Mesenchymal stem cell (in vitro differentiated cells and primary cell): ENCODE data around the gene SLC4A5.

ENCODE experiments used
- DNase-seq: peaks from one replicate; pipeline ENCODE4 v3.0.0-alpha.2; 2013
- H2AFZ ChIP-seq: one replicate; pipeline ENCODE4 v1.6.1; 2013; ENCODE audit warnings: low read depth, mild to moderate bottlenecking, control low read depth, inconsistent platforms, low read length, moderate library complexity
- H2AK5ac ChIP-seq: 2 replicates; pipeline ENCODE4 v1.6.1; 2013; ENCODE audit warnings: low read length, moderate library complexity, mild to moderate bottlenecking, inconsistent platforms; ENCODE audit not compliant: severe bottlenecking
- H2BK120ac ChIP-seq: one replicate; pipeline ENCODE4 v1.6.1; 2013; ENCODE audit warnings: low read depth, mild to moderate bottlenecking, inconsistent platforms, low read length, moderate library complexity
- H2BK12ac ChIP-seq, 2 experiments: one replicate each; pipeline ENCODE4 v1.6.1; 2013; ENCODE audit warnings: inconsistent platforms in 2 of 2, low read length in 2 of 2, mild to moderate bottlenecking in 2 of 2, moderate library complexity in 2 of 2, control low read depth in 1 of 2
- H2BK15ac ChIP-seq: one replicate; pipeline ENCODE4 v1.6.1; 2013; ENCODE audit warnings: mild to moderate bottlenecking, low read depth, inconsistent platforms; ENCODE audit not compliant: poor library complexity, severe bottlenecking
- H2BK5ac ChIP-seq: 2 replicates; pipeline ENCODE4 v1.6.1; 2013; ENCODE audit warnings: low read depth, mild to moderate bottlenecking, low read length, control low read depth, inconsistent platforms; ENCODE audit not compliant: poor library complexity, severe bottlenecking
- H3K14ac ChIP-seq, 2 experiments: one replicate each; pipeline ENCODE4 v1.6.1; 2013; ENCODE audit warnings: inconsistent platforms in 2 of 2, low read length in 2 of 2, control low read depth in 1 of 2, mild to moderate bottlenecking in 1 of 2, moderate library complexity in 1 of 2
- H3K18ac ChIP-seq, 2 experiments: one replicate each; pipeline ENCODE4 v1.6.1; 2013; ENCODE audit warnings: inconsistent platforms in 2 of 2, low read length in 2 of 2, control low read depth in 1 of 2, low read depth in 1 of 2, mild to moderate bottlenecking in 1 of 2
- H3K23ac ChIP-seq, 2 experiments: one replicate each; pipeline ENCODE4 v1.6.1; 2013; ENCODE audit warnings: inconsistent platforms in 2 of 2, low read length in 2 of 2, mild to moderate bottlenecking in 2 of 2, moderate library complexity in 2 of 2, control low read depth in 1 of 2
- H3K27ac ChIP-seq: 2 replicates; pipeline ENCODE4 v1.5.1; 2013; ENCODE audit warnings: mild to moderate bottlenecking, moderate library complexity, low read length, control low read depth, inconsistent platforms; ENCODE audit not compliant: poor library complexity, severe bottlenecking
- H3K27me3 ChIP-seq, 2 experiments: 2 replicates each; pipeline versions ENCODE4 v1.6.1 to v1.7.0; 2013; ENCODE audit warnings: low read length in 2 of 2, mild to moderate bottlenecking in 2 of 2, moderate library complexity in 2 of 2, control low read depth in 1 of 2, inconsistent platforms in 1 of 2; ENCODE audit not compliant: control insufficient read depth in 1 of 2, insufficient read depth in 1 of 2
- H3K36me3 ChIP-seq, 2 experiments: 2 replicates each; pipeline versions ENCODE4 v1.6.1 to v1.7.0; 2013; ENCODE audit warnings: low read length in 2 of 2, control low read depth in 1 of 2, inconsistent platforms in 1 of 2, low read depth in 1 of 2, mild to moderate bottlenecking in 1 of 2; ENCODE audit not compliant: insufficient read depth in 2 of 2, control insufficient read depth in 1 of 2
- H3K4ac ChIP-seq, 2 experiments: one replicate each; pipeline ENCODE4 v1.6.1; 2013; ENCODE audit warnings: inconsistent platforms in 2 of 2, low read length in 2 of 2, mild to moderate bottlenecking in 2 of 2, moderate library complexity in 2 of 2, control low read depth in 1 of 2, low read depth in 1 of 2
- H3K4me1 ChIP-seq: 2 replicates; pipeline ENCODE4 v1.6.1; 2013; ENCODE audit warnings: low read depth, low read length, control low read depth; ENCODE audit not compliant: control insufficient read depth, insufficient read depth
- H3K4me2 ChIP-seq: 2 replicates; pipeline ENCODE4 v1.6.1; 2013; ENCODE audit warnings: low read length, mild to moderate bottlenecking, inconsistent platforms; ENCODE audit not compliant: poor library complexity, severe bottlenecking
- H3K4me3 ChIP-seq, 2 experiments: 2 replicates each; pipeline versions ENCODE4 v1.5.1 to v1.7.0; 2013; ENCODE audit warnings: low read length in 2 of 2, mild to moderate bottlenecking in 2 of 2, control low read depth in 1 of 2, low read depth in 1 of 2; ENCODE audit not compliant: insufficient read depth in 1 of 2
- H3K79me1 ChIP-seq: replicated peaks from 2 replicates; pipeline ENCODE4 v1.6.1; 2013; ENCODE audit warnings: mild to moderate bottlenecking, control low read depth, low read length, inconsistent platforms; ENCODE audit not compliant: poor library complexity, severe bottlenecking
- H3K9ac ChIP-seq: 2 replicates; pipeline ENCODE4 v1.7.0; 2013; ENCODE audit warnings: mild to moderate bottlenecking, low read length, moderate library complexity
- H3K9me3 ChIP-seq: 2 replicates; pipeline ENCODE4 v1.7.0; 2013; ENCODE audit warnings: mild to moderate bottlenecking, low read length; ENCODE audit not compliant: control insufficient read depth
- H4K8ac ChIP-seq: one replicate; pipeline ENCODE4 v1.6.1; 2013; ENCODE audit warnings: inconsistent platforms, mild to moderate bottlenecking, low read length, moderate library complexity
- H4K91ac ChIP-seq: one replicate; pipeline ENCODE4 v1.6.1; 2013; ENCODE audit warnings: mild to moderate bottlenecking, low read length, inconsistent platforms
- WGBS: methylation state at CpG from one replicate; pipeline ENCODE4 v1.1.7; 2013; ENCODE audit warnings: mixed read lengths; 5-methylcytosine and 5-hydroxymethylcytosine counted together

The SLC4A5 gene

DNA sequence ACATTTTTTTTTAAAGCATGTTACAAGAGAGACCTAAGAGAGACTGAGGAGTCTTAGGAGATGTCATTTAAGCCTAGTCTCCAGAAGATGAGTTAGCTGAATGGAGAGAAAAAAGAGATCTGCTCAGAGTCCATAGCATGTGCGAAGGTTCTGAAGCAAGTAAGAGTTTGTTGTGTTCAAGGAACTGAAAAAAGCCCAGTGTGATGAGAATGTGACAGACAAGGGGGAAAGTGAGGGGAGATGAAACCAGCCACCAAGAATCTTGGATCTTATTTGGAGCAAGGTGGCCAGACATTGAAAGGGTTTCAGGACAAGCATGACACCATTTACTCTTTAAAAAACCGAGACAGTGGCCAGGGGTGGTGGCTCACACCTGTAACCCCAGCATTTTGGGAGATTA lies 159.3 kb downstream of the SLC4A5 start:
- no peak overlapping the region for H2AK5ac ChIP-seq
- no peaks in the 10 kb centered on the region for H3K79me1 ChIP-seq
- H2AFZ ChIP-seq = no peak overlapping the region
- H3K4me2 ChIP-seq = no peak overlapping the region
- H2BK12ac ChIP-seq = no peak overlapping the region
- H4K8ac ChIP-seq = no peak overlapping the region
- no peaks in the 10 kb centered on the region for H3K36me3 ChIP-seq
- H3K9me3 ChIP-seq = no peaks in the 10 kb centered on the region
- H4K91ac ChIP-seq = no peak overlapping the region
- no peak overlapping the region for H3K4ac ChIP-seq
- H2BK15ac ChIP-seq = no peak overlapping the region
- H3K23ac ChIP-seq = no peak overlapping the region
- H2BK120ac ChIP-seq = no peak overlapping the region
- no peak overlapping the region for H3K14ac ChIP-seq
- no peak overlapping the region for H3K9ac ChIP-seq
- peaks cover 8% of the 10 kb centered on the region for H3K4me1 ChIP-seq
- H3K18ac ChIP-seq = no peak overlapping the region
- H3K4me3 ChIP-seq = no peak overlapping the region
- 91% methylated on average over 2 of the region's 2 CpGs for WGBS
- H3K27ac ChIP-seq = no peak overlapping the region
- H2BK5ac ChIP-seq = no peak overlapping the region
- DNase-seq = no peak
- H3K27me3 ChIP-seq = no peaks in the 10 kb centered on the region

DNA sequence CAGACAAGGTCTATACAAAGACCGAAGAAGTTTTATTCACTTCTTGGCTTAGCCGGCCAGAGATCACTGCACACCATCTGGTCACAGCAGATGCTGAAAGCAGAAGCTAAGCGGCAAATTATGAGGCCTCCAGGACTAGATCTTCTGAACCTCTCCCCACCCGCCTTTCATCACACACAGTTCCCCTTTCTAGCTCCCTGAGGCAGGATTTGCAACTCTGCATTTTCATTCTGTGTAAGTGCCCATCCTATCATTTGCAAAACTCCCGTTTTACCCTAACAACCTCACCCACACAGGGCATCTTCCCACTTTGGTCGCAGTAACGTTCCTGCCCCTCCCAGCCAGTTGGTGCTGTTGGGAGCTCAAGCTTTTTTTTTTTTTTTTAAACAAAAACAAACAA lies 161.5 kb downstream of the SLC4A5 start:
- Histone ChIP-seq H4K8ac (no peak overlapping the region), H2AK5ac (no peak overlapping the region), H3K4ac (no peak overlapping the region), H3K27me3 (no peaks in the 10 kb centered on the region), H4K91ac (no peak overlapping the region), H3K14ac (no peak overlapping the region), H3K23ac (no peak overlapping the region), H3K27ac (no peak overlapping the region), H3K18ac (no peak overlapping the region), H2BK120ac (no peak overlapping the region), H2BK12ac (no peak overlapping the region), H3K79me1 (no peaks in the 10 kb centered on the region), H2BK15ac (no peak overlapping the region), H3K4me1 (peaks cover 5% of the 10 kb centered on the region), H2BK5ac (no peak overlapping the region), H3K4me2 (no peak overlapping the region), H3K4me3 (no peak overlapping the region), H2AFZ (no peak overlapping the region), H3K9me3 (no peaks in the 10 kb centered on the region), H3K36me3 (peaks cover 0 to 2% of the 10 kb centered on the region in 2 experiments), H3K9ac (peak overlapping the region; percentile 9)
- DNase-seq = no peak
- WGBS = 57% methylated on average over 6 of the region's 7 CpGs

DNA sequence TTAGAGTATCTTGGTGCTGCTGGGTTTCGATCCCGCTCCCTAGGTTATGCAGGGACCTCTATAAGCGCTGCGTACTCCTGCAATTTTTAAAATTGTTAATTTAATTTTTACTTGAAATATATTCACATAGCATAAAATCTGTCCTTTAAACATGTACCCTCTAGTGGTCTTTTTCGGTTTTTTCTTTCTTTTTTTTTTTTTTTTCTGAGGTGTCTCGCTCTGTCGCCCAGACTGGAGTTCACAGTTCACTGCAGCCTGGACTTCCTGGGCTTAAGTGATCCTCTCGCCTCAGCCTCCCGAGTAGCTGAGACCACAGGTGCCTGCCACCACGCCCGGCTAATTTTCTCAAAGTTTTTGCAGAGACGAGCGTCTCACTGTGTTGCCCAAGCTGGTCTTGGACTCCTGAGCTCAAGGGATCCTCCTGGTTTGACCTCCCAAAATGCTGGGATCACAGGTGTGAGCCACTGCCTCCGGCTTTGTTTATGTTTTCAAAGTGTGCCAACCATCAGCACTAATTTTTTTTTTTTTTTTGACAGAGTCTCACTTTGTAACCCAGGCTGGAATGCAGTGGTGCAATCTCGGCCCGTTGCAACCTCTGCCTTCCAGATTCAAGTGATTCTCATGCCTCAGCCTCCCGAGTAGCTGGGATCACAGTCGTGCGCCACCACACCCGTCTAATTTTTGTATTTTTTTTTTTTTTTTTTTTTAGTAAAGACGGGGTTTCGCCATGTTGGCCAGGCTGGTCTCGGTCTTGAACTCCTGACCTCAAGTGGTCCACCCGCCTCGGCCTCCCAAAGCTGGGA lies 164.0 kb downstream of the SLC4A5 start:
- Histone ChIP-seq H3K4me1 (peaks cover 5% of the 10 kb centered on the region), H3K4ac (peak overlapping the region in 1 of 2 experiments; percentile 73), H3K4me2 (peak overlapping the region; percentile 52), H3K79me1 (no peaks in the 10 kb centered on the region), H3K14ac (no peak overlapping the region), H3K27me3 (no peaks in the 10 kb centered on the region), H3K23ac (no peak overlapping the region), H2AK5ac (peak overlapping the region; percentile 84), H2AFZ (no peak overlapping the region), H4K8ac (peak overlapping the region; percentile 19), H4K91ac (no peak overlapping the region), H2BK15ac (no peak overlapping the region), H3K18ac (no peak overlapping the region), H2BK5ac (no peak overlapping the region), H3K9ac (peak overlapping the region; percentile 95), H2BK120ac (no peak overlapping the region), H2BK12ac (no peak overlapping the region), H3K27ac (peak overlapping the region; percentile 32), H3K36me3 (peaks cover 0 to 2% of the 10 kb centered on the region in 2 experiments), H3K4me3 (peak overlapping the region in 1 of 2 experiments; percentile 98), H3K9me3 (no peaks in the 10 kb centered on the region)
- 77% methylated on average over 18 of the region's 25 CpGs for WGBS
- DNase-seq = no peak

DNA sequence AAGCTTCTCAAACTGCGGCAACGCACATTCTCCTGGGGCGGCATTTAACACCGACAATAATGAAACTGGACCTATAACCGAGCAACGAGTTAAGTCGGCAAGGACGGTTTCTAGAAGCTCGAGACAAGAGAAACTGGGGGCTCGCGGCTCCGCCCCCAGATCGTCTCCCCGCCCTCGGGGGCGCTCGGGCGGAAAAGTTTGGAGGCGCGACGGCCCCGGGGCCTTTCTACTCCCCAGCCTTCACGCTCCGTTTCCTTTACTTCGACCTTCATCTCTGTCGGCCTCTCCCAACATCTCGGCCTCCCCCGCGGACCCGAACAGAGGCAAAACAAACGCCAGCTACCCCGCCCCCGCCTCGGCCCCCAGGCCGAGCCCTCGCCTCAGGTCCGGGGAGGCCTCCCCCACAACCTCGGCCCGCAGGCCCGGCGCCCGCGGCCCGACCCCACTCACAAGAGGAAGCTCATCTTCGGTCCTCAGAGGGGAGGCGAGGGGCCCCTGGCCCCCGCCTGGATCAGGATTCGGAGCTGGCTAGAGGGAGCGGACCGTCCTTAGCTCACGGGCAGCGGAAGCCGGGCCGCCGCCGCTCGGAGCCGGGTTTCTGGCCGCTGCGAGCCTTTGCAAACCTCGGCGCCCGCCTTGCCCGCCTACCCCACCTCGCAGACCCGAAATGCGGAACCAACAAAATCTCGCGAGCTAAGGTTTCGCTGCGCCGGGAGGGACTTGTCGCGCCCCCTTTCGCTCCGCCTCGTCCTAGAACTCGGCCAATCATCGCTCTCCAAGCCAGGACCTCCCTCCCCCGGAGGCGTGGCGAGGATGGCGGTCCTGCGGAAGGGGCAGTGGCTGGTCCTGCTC lies 164.8 kb downstream of the SLC4A5 start, which contains the start of gene MOB1A:
Gene MOB1A (minus strand): TSS at position 669 of the 852 bp plus-strand sequence. CDS start 205 bp downstream, at position 464.
- Histone ChIP-seq H4K91ac (peak within 1 kb of the TSS; percentile 68), H4K8ac (peak within 1 kb of the TSS; percentile 80), H3K79me1 (no peaks in the 10 kb centered on the region), H3K9me3 (no peaks in the 10 kb centered on the region), H3K4me1 (peaks cover 5% of the 10 kb centered on the region), H3K9ac (peak within 1 kb of the TSS; percentile 95), H3K27me3 (no peaks in the 10 kb centered on the region), H3K4me3 (peak within 1 kb of the TSS; percentile 78 to 98), H2AFZ (no peak within 1 kb of the TSS), H3K4me2 (peak within 1 kb of the TSS; percentile 52), H3K14ac (peak within 1 kb of the TSS in 1 of 2 experiments; percentile 86), H2AK5ac (peak within 1 kb of the TSS; percentile 84), H2BK15ac (peak within 1 kb of the TSS; percentile 48), H3K36me3 (peaks cover 0 to 2% of the 10 kb centered on the region in 2 experiments), H2BK120ac (peak within 1 kb of the TSS; percentile 49), H3K27ac (peak within 1 kb of the TSS; percentile 92), H3K4ac (peak within 1 kb of the TSS; percentile 73 to 91), H2BK12ac (no peak within 1 kb of the TSS), H2BK5ac (peak within 1 kb of the TSS; percentile 94), H3K18ac (peak within 1 kb of the TSS; percentile 79 to 97), H3K23ac (peak within 1 kb of the TSS in 1 of 2 experiments; percentile 46)
- peak; percentile 99 for DNase-seq
- WGBS = under 1% methylated on average over 74 of the region's 84 CpGs
